TTC549 (cell line): ENCODE data around the gene TIMM13.

ENCODE experiments used
- FAIRE-seq: peaks from 2 replicates; lab custom pipeline; 2012; peaks lifted over from hg19 to GRCh38; lab: Jason Lieb, UNC

Gene TIMM13

GRCh38 chr19:2454962-2455850 is 27.8 kb upstream of the TIMM13 start:
- FAIRE-seq = no peak

- no peak for FAIRE-seq
Observed at GRCh38 chr19:2454199-2454961, 27.0 kb upstream of the TIMM13 start.

- no peak for FAIRE-seq
Observed at GRCh38 chr19:2453431-2454025, 26.1 kb upstream of the TIMM13 start.

- no peak for FAIRE-seq
Observed at GRCh38 chr19:2451741-2452140, 24.4 kb upstream of the TIMM13 start.

GRCh38 chr19:2451138-2451537 is 23.8 kb upstream of the TIMM13 start:
- no peak for FAIRE-seq

- no peak for FAIRE-seq
Observed at GRCh38 chr19:2449019-2449418, 21.6 kb upstream of the TIMM13 start.

- no peak for FAIRE-seq
Observed at GRCh38 chr19:2446381-2446780, 19.0 kb upstream of the TIMM13 start.

- no peak for FAIRE-seq
Observed at GRCh38 chr19:2444251-2445002, 17.0 kb upstream of the TIMM13 start.

- no peak for FAIRE-seq
Observed at GRCh38 chr19:2443785-2444182, 16.4 kb upstream of the TIMM13 start.

GRCh38 chr19:2443116-2443784 is 15.9 kb upstream of the TIMM13 start:
- FAIRE-seq = no peak

GRCh38 chr19:2441096-2441752 is 13.8 kb upstream of the TIMM13 start:
- FAIRE-seq = no peak

- no peak for FAIRE-seq
Observed at GRCh38 chr19:2440515-2440914, 13.1 kb upstream of the TIMM13 start.

GRCh38 chr19:2438178-2438577 is 10.8 kb upstream of the TIMM13 start:
- no peak for FAIRE-seq

- FAIRE-seq = no peak
Observed at GRCh38 chr19:2436926-2437325, 9.5 kb upstream of the TIMM13 start.

GRCh38 chr19:2436384-2436783 is 9.0 kb upstream of the TIMM13 start:
- FAIRE-seq = no peak

GRCh38 chr19:2434721-2435265 is 7.4 kb upstream of the TIMM13 start:
- FAIRE-seq = no peak

- no peak for FAIRE-seq
Observed at GRCh38 chr19:2434267-2434666, 6.9 kb upstream of the TIMM13 start.

GRCh38 chr19:2433854-2434253 is 6.5 kb upstream of the TIMM13 start:
- no peak for FAIRE-seq

GRCh38 chr19:2432131-2432848 is 4.9 kb upstream of the TIMM13 start:
- FAIRE-seq = no peak
